Mesendoderm (in vitro differentiated cells): ENCODE results near the gene LYL1.

Experiments used
- DNase-seq: peaks from one replicate; pipeline ENCODE4 v3.0.0; 2013
- H2AK5ac ChIP-seq: 2 replicates; pipeline ENCODE4 v1.6.1; 2013; ENCODE audit warnings: low read length, inconsistent platforms
- H2BK120ac ChIP-seq: 2 replicates; pipeline ENCODE4 v1.6.1; 2013; ENCODE audit warnings: low read depth, mild to moderate bottlenecking, low read length, moderate library complexity, mixed read lengths
- H2BK15ac ChIP-seq: replicated peaks from 2 replicates; pipeline ENCODE4 v1.6.1; 2013; ENCODE audit warnings: low read depth, mild to moderate bottlenecking, moderate library complexity
- H2BK5ac ChIP-seq: 2 replicates; pipeline ENCODE4 v1.6.1; 2013; ENCODE audit warnings: low read length, inconsistent platforms
- H3K18ac ChIP-seq: 2 replicates; pipeline ENCODE4 v1.6.1; 2013; ENCODE audit warnings: mild to moderate bottlenecking, low read length, mixed read lengths
- H3K23ac ChIP-seq: one replicate; pipeline ENCODE4 v1.6.1; 2013; ENCODE audit warnings: low read length
- H3K27ac ChIP-seq: 2 replicates; pipeline ENCODE4 v1.5.1; 2013; ENCODE audit warnings: low read depth, mild to moderate bottlenecking, inconsistent platforms, low read length, moderate library complexity
- H3K27me3 ChIP-seq: 2 replicates; pipeline ENCODE4 v1.6.1; 2013; ENCODE audit warnings: low read length, control low read depth, mild to moderate bottlenecking, inconsistent platforms; ENCODE audit not compliant: insufficient read depth, poor library complexity
- H3K36me3 ChIP-seq: 2 replicates; pipeline ENCODE4 v1.6.1; 2013; ENCODE audit warnings: low read length, inconsistent platforms; ENCODE audit not compliant: control insufficient read depth, insufficient read depth
- H3K4ac ChIP-seq: one replicate; pipeline ENCODE4 v1.6.1; 2013; ENCODE audit warnings: low read depth, mild to moderate bottlenecking, low read length, moderate library complexity
- H3K4me1 ChIP-seq: 2 replicates; pipeline ENCODE4 v1.6.1; 2013; ENCODE audit warnings: low read depth, low read length, inconsistent platforms; ENCODE audit not compliant: control insufficient read depth
- H3K4me2 ChIP-seq: 2 replicates; pipeline ENCODE4 v1.6.1; 2013; ENCODE audit warnings: low read length
- H3K4me3 ChIP-seq: 2 replicates; pipeline ENCODE4 v1.5.1; 2013; ENCODE audit warnings: mild to moderate bottlenecking, low read length
- H3K56ac ChIP-seq: one replicate; pipeline ENCODE4 v1.6.1; 2013; ENCODE audit warnings: low read length
- H3K79me1 ChIP-seq: 2 replicates; pipeline ENCODE4 v1.6.1; 2013; ENCODE audit warnings: low read length, inconsistent platforms
- H3K79me2 ChIP-seq: 2 replicates; pipeline ENCODE4 v1.6.1; 2013; ENCODE audit warnings: mild to moderate bottlenecking, low read length; ENCODE audit not compliant: control insufficient read depth, insufficient read depth
- H3K9ac ChIP-seq: 2 replicates; pipeline ENCODE4 v1.6.1; 2013; ENCODE audit warnings: low read length, inconsistent platforms
- H4K5ac ChIP-seq: one replicate; pipeline ENCODE4 v1.6.1; 2013; ENCODE audit warnings: low read length
- H4K8ac ChIP-seq: one replicate; pipeline ENCODE4 v1.6.1; 2013; ENCODE audit warnings: low read depth, mild to moderate bottlenecking, control low read depth, low read length, moderate library complexity
- WGBS: extraction: QIAGEN DNeasy Blood & Tissue Kit; methylation state at CpG from one replicate; pipeline ENCODE4 v1.1.7; 2013; ENCODE audit warnings: low lambda C conversion rate, missing lambda C conversion rate; ENCODE audit not compliant: insufficient coverage; ENCODE audit errors: extremely low coverage; 5-methylcytosine and 5-hydroxymethylcytosine counted together

LYL1 gene

GRCh38 chr19:13093407-13094105 is 9.1 kb downstream of the LYL1 start:
- Histone ChIP-seq H2AK5ac (peak overlapping the region; percentile 56), H4K8ac (no peak overlapping the region), H2BK120ac (no peak overlapping the region), H3K23ac (no peak overlapping the region), H3K18ac (no peak overlapping the region), H3K56ac (peak overlapping the region; percentile 57), H2BK15ac (no peak overlapping the region), H3K4me1 (peaks cover 10% of the 10 kb centered on the region), H3K27me3 (peaks cover 5% of the 10 kb centered on the region), H3K4ac (no peak overlapping the region), H3K27ac (no peak overlapping the region), H4K5ac (no peak overlapping the region), H3K79me1 (no peaks in the 10 kb centered on the region), H3K4me3 (no peak overlapping the region), H2BK5ac (no peak overlapping the region), H3K4me2 (no peak overlapping the region), H3K9ac (no peak overlapping the region), H3K36me3 (no peaks in the 10 kb centered on the region), H3K79me2 (no peaks in the 10 kb centered on the region)
- DNase-seq, result peak; percentile 95
- no CpG with 5 or more reads among the region's 12 CpGs for WGBS

GRCh38 chr19:13092606-13093235 is 9.9 kb downstream of the LYL1 start:
- Histone ChIP-seq H3K9ac (no peak overlapping the region), H3K4me3 (no peak overlapping the region), H3K27ac (no peak overlapping the region)

GRCh38 chr19:13092158-13092543 is 10.5 kb downstream of the LYL1 start:
- H3K4ac ChIP-seq, result no peak overlapping the region
- H3K4me3 ChIP-seq, result no peak overlapping the region
- no peak overlapping the region for H4K8ac ChIP-seq
- peaks cover 10% of the 10 kb centered on the region for H3K4me1 ChIP-seq
- WGBS, result no CpG with 5 or more reads among the region's 2 CpGs
- H3K79me2 ChIP-seq, result no peaks in the 10 kb centered on the region
- H2AK5ac ChIP-seq, result no peak overlapping the region
- H3K4me2 ChIP-seq, result no peak overlapping the region
- no peaks in the 10 kb centered on the region for H3K79me1 ChIP-seq
- H4K5ac ChIP-seq, result no peak overlapping the region
- H3K23ac ChIP-seq, result no peak overlapping the region
- no peak overlapping the region for H2BK15ac ChIP-seq
- H2BK120ac ChIP-seq, result no peak overlapping the region
- no peak overlapping the region for H3K27ac ChIP-seq
- no peak overlapping the region for H3K56ac ChIP-seq
- H3K9ac ChIP-seq, result no peak overlapping the region
- H2BK5ac ChIP-seq, result no peak overlapping the region
- DNase-seq, result no peak
- H3K18ac ChIP-seq, result no peak overlapping the region
- no peaks in the 10 kb centered on the region for H3K36me3 ChIP-seq
- H3K27me3 ChIP-seq, result peaks cover 2% of the 10 kb centered on the region

More at GRCh38 chr19:13092606-13093235, 9.9 kb downstream of the LYL1 start:
- no peak overlapping the region for H4K5ac ChIP-seq
- H2BK120ac ChIP-seq, result no peak overlapping the region
- no peak overlapping the region for H2BK15ac ChIP-seq
- no peak overlapping the region for H3K23ac ChIP-seq
- H3K56ac ChIP-seq, result no peak overlapping the region
- H3K36me3 ChIP-seq, result no peaks in the 10 kb centered on the region
- no peak overlapping the region for H4K8ac ChIP-seq
- H3K27me3 ChIP-seq, result peaks cover 2% of the 10 kb centered on the region
- no peak overlapping the region for H3K18ac ChIP-seq
- no peak overlapping the region for H3K4ac ChIP-seq
- no peaks in the 10 kb centered on the region for H3K79me1 ChIP-seq
- DNase-seq, result no peak
- peaks cover 10% of the 10 kb centered on the region for H3K4me1 ChIP-seq
- H2AK5ac ChIP-seq, result no peak overlapping the region
- no peak overlapping the region for H3K4me2 ChIP-seq
- no CpG with 5 or more reads among the region's 14 CpGs for WGBS
- no peaks in the 10 kb centered on the region for H3K79me2 ChIP-seq
- no peak overlapping the region for H2BK5ac ChIP-seq

GRCh38 chr19:13091400-13092157 is 11.1 kb downstream of the LYL1 start:
- Histone ChIP-seq H3K36me3 (no peaks in the 10 kb centered on the region), H2BK5ac (no peak overlapping the region), H3K79me1 (no peaks in the 10 kb centered on the region), H2AK5ac (no peak overlapping the region), H2BK120ac (no peak overlapping the region), H3K4me3 (no peak overlapping the region), H3K27me3 (no peaks in the 10 kb centered on the region), H3K56ac (peak overlapping the region; percentile 76), H3K4ac (no peak overlapping the region), H3K79me2 (no peaks in the 10 kb centered on the region), H4K8ac (no peak overlapping the region), H3K23ac (no peak overlapping the region), H3K27ac (no peak overlapping the region), H3K18ac (peak overlapping the region; percentile 7), H3K9ac (peak overlapping the region; percentile 25), H3K4me2 (peak overlapping the region; percentile 18), H4K5ac (no peak overlapping the region), H2BK15ac (no peak overlapping the region), H3K4me1 (peaks cover 10% of the 10 kb centered on the region)
- no CpG with 5 or more reads among the region's 25 CpGs for WGBS
- DNase-seq, result peak; percentile 72

- Histone ChIP-seq H3K4me2 (no peak overlapping the region), H2BK120ac (no peak overlapping the region), H4K8ac (no peak overlapping the region), H2BK5ac (no peak overlapping the region), H3K36me3 (no peaks in the 10 kb centered on the region), H3K79me1 (no peaks in the 10 kb centered on the region), H3K18ac (no peak overlapping the region), H2AK5ac (no peak overlapping the region), H3K27ac (no peak overlapping the region), H3K4me1 (peaks cover 10% of the 10 kb centered on the region), H3K79me2 (no peaks in the 10 kb centered on the region), H3K56ac (no peak overlapping the region), H3K9ac (no peak overlapping the region), H4K5ac (no peak overlapping the region), H2BK15ac (no peak overlapping the region), H3K27me3 (no peaks in the 10 kb centered on the region), H3K4me3 (no peak overlapping the region), H3K4ac (no peak overlapping the region), H3K23ac (no peak overlapping the region)
- no peak for DNase-seq
- WGBS, result no CpG with 5 or more reads among the region's 10 CpGs
Observed at GRCh38 chr19:13090511-13091231, 12.0 kb downstream of the LYL1 start.
